KMS-11 (cell line): Measurements from ENCODE around the gene POT1.

Experiments used
- H2AFZ ChIP-seq: fragments of 200-600 bp; sonication (generic); 2 replicates; pipeline ENCODE4 v1.6.1; 2016; ENCODE audit warnings: antibody characterized with exemption, mixed run types, low read depth
- H3K27ac ChIP-seq: fragments of 200-600 bp; sonication (generic); 2 replicates; pipeline ENCODE4 v1.6.1; 2016; ENCODE audit warnings: mild to moderate bottlenecking, mixed run types
- H3K27me3 ChIP-seq: fragments of 200-600 bp; sonication (generic); 2 replicates; pipeline ENCODE4 v1.6.1; 2017; ENCODE audit warnings: mild to moderate bottlenecking, low read depth, mixed run types, moderate library complexity; ENCODE audit not compliant: insufficient read depth
- H3K36me3 ChIP-seq: fragments of 200-600 bp; sonication (generic); 2 replicates; pipeline ENCODE4 v1.6.1; 2017; ENCODE audit warnings: mild to moderate bottlenecking, mixed run types; ENCODE audit not compliant: insufficient read depth
- H3K4me1 ChIP-seq: fragments of 200-600 bp; sonication (generic); 2 replicates; pipeline ENCODE4 v1.6.1; 2016; ENCODE audit warnings: mild to moderate bottlenecking, low read depth, mixed run types; ENCODE audit not compliant: poor library complexity, severe bottlenecking
- H3K4me2 ChIP-seq: fragments of 200-600 bp; sonication (generic); 2 replicates; pipeline ENCODE4 v1.7.0; 2016; ENCODE audit warnings: mild to moderate bottlenecking, mixed run types
- H3K4me3 ChIP-seq: fragments of 200-600 bp; sonication (generic); IDR thresholded peaks from 2 replicates; pipeline ENCODE4 v1.6.1; 2017; ENCODE audit warnings: low read depth, low read length, mixed read lengths; ENCODE audit not compliant: insufficient read depth
- H3K79me2 ChIP-seq: fragments of 200-600 bp; sonication (generic); 2 replicates; pipeline ENCODE4 v1.6.1; 2016; ENCODE audit warnings: low read depth, mixed run types; ENCODE audit not compliant: insufficient read depth
- H3K9ac ChIP-seq: fragments of 200-600 bp; sonication (generic); 2 replicates; pipeline ENCODE4 v1.6.1; 2016; ENCODE audit warnings: mild to moderate bottlenecking, mixed run types
- H4K20me1 ChIP-seq: fragments of 200-600 bp; sonication (generic); 2 replicates; pipeline ENCODE4 v1.6.1; 2016; ENCODE audit warnings: mild to moderate bottlenecking, mixed run types; ENCODE audit not compliant: insufficient read depth
- CTCF ChIP-seq: fragments of 200-600 bp; sonication (generic); conservative IDR thresholded peaks from 2 replicates; pipeline ENCODE4 v1.6.1; 2017; ENCODE audit warnings: low read depth, mild to moderate bottlenecking, antibody characterized with exemption, low read length, moderate library complexity, mixed read lengths

POT1 gene

GRCh38 chr7:124896001-124896400 is 33.6 kb downstream of the POT1 start:
- no peak overlapping the region for H3K4me2 ChIP-seq
- H3K9ac ChIP-seq, result no peak overlapping the region
- H2AFZ ChIP-seq, result no peak overlapping the region
- peaks cover 17% of the 10 kb centered on the region for H3K4me1 ChIP-seq
- no peak overlapping the region for H3K27ac ChIP-seq
- peaks cover 6% of the 10 kb centered on the region; the same call in 1 of the 2 replicates for H3K36me3 ChIP-seq
- TF ChIP-seq CTCF, result no peak
- no peak overlapping the region for H3K4me3 ChIP-seq
- no peaks in the 10 kb centered on the region for H3K79me2 ChIP-seq
- H3K27me3 ChIP-seq, result no peaks in the 10 kb centered on the region
- no peaks in the 10 kb centered on the region for H4K20me1 ChIP-seq

GRCh38 chr7:124893140-124893827 is 36.3 kb downstream of the POT1 start:
- Histone ChIP-seq H3K36me3 (peaks cover 6% of the 10 kb centered on the region; the same call in 1 of the 2 replicates), H3K4me2 (peak overlapping the region; percentile 4; the same call in 1 of the 2 replicates), H3K4me3 (no peak overlapping the region), H3K79me2 (no peaks in the 10 kb centered on the region), H4K20me1 (no peaks in the 10 kb centered on the region), H2AFZ (no peak overlapping the region), H3K4me1 (peaks cover 11% of the 10 kb centered on the region), H3K27ac (no peak overlapping the region), H3K27me3 (no peaks in the 10 kb centered on the region), H3K9ac (no peak overlapping the region)
- no peak for TF ChIP-seq CTCF

GRCh38 chr7:124887247-124887646 is 42.4 kb downstream of the POT1 start:
- H3K4me3 ChIP-seq, result no peak overlapping the region
- H3K36me3 ChIP-seq, result peaks cover 6% of the 10 kb centered on the region; the same call in 1 of the 2 replicates
- H4K20me1 ChIP-seq, result no peaks in the 10 kb centered on the region
- no peaks in the 10 kb centered on the region for H3K4me1 ChIP-seq
- no peak for TF ChIP-seq CTCF
- no peak overlapping the region for H2AFZ ChIP-seq
- no peak overlapping the region for H3K27ac ChIP-seq
- H3K79me2 ChIP-seq, result no peaks in the 10 kb centered on the region
- H3K4me2 ChIP-seq, result no peak overlapping the region
- H3K27me3 ChIP-seq, result no peaks in the 10 kb centered on the region
- no peak overlapping the region for H3K9ac ChIP-seq

- no peak overlapping the region for H2AFZ ChIP-seq
- H3K9ac ChIP-seq, result no peak overlapping the region
- no peak overlapping the region for H3K4me2 ChIP-seq
- H3K36me3 ChIP-seq, result no peaks in the 10 kb centered on the region
- no peaks in the 10 kb centered on the region for H3K27me3 ChIP-seq
- H3K27ac ChIP-seq, result no peak overlapping the region
- H3K79me2 ChIP-seq, result no peaks in the 10 kb centered on the region
- no peak overlapping the region for H3K4me3 ChIP-seq
- TF ChIP-seq CTCF, result no peak
- no peaks in the 10 kb centered on the region for H4K20me1 ChIP-seq
- H3K4me1 ChIP-seq, result peaks cover 28% of the 10 kb centered on the region
Measured at GRCh38 chr7:124881981-124882380, 47.6 kb downstream of the POT1 start.
